Kidney tubule cell (primary cell): ENCODE results near the gene HDHD5.

Experiments
- DNase-seq: peaks from one replicate; pipeline ENCODE4 v3.0.0-alpha.2; 2018; ENCODE audit warnings: low spot score

HDHD5 gene

DNA sequence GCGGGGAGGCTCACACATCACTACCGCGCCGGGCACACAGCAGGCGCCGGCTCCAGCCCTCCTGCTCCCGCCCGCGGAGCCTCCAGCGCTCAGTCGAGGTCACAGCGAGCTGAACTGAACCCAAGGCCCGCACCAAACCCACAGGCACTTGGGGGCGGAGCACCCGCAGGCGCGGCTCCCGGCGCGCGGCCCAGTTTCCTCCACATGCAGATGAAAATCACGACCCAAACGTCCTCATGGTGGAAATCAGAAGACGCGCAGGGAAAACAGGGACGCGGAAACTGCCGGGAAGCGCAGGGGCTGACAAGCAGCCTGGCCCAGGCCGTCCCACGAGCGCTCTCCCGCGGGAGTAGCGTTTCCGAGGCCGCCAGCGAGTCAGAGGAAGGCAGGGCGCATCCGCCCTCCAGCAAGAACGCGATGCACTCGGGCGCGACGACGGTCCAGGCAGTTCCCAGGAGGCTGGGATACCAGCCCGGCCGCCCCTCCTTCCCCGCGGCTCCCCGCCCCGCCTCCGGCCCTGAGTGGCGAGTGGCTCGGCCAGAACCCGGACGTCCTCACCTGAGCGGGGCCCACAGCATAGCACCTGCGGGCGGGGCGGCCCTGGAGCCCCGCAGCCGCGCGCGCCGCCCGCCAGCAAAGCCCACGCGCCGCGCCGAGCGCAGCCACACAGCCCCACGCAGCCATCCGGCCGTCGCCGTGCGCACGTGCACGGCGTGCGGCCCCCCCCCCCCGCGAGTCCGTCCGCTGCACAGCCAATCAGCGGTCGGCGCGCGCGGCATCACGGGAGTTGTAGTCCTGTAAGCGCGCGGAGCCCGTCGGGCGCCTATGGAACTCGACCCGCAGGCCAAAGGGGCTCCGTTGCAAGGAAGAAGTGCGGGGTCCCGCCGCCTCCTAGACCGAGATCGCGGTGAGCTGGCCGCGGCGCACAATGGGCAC lies at the start of gene HDHD5:
Gene HDHD5, minus strand, starts transcription at position 710 of the 936 bp plus-strand sequence. Its CDS starts 26 bp downstream, at position 684.
- peak; percentile 94 for DNase-seq

DNA sequence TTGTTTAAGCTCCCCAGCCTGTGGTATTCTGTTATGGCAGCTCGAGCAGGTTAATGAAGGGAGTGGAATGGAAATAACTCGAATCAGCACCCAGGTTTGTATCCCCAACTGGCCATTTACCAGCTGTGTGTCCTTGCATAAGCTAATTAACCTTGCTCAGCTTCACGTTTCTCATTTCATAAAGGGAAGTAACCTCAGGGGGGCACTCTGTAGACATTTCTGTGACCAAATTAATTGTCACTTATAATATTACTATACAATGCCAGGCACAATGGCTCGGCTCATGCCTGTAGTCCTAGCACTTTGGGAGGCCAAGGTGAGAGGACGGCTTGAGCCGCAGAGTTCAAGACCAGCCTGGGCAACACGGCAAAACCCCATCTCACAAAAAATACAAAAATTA lies 46.4 kb upstream of the HDHD5 start:
- DNase-seq, result no peak

DNA sequence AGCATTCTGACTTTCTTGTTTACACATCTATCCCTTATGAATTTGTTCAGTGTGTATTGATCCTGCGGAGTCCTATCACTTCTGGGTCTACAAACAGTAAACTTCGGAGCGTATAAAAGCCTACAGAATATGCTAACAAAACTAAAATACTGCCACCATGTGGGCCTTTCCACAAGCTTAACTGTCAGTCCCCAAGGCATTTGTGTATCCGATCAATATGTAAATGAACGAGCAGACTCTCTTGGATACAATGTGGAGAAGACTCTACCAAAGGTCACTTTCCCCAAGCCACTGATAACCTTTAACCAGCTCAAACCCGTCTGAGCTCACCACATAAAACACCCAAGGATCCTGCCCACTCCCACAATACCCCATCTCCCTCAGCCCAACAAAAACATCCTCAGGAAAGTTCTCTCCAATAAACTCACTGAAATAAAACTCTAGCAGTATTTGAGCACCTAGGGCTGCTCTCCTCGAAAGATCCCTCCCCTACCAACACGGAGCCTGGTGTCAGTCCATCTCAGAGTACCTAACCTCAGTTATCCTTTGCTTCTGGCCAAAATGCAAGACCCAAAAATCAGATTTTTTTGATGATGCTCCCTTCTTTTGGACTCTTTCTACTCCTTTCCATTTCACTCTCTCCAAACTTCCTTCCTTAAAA lies 42.3 kb upstream of the HDHD5 start:
- DNase-seq, result no peak

DNA sequence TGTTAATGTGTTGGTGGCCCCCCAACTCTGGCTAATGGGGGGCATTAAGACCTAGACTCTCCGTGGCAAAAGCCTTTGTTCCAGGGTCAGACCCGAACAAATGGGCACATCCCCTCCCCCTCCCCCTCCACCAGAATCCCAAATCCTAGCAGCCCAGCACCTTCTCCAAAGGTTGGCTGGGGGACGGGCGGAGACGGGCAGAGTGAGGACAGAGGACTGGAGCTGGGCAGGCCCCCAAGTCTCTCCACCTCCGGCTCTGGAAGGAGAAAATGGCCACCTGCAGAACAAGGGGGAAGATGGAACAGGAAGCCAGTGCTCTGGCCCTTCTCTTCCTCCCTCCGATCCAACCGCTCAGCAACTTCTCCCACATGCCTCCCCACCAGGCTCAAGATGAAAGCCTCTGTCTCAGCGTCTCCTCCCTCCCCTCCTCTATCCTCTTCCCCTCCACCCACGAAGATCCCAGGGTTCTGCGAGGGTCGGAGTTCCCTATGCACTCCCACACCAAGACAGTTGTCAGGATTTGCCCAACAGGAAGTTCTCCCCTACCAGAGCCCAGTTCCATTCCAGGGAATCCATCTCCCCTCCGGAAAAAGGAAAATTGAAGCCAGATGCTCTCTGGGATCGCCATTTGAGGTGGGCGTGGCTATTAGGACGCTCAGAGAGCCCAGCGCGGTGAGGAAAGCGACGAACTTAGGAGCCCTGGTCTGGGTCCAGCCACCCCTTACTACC lies 40.1 kb upstream of the HDHD5 start:
- DNase-seq, result no peak

DNA sequence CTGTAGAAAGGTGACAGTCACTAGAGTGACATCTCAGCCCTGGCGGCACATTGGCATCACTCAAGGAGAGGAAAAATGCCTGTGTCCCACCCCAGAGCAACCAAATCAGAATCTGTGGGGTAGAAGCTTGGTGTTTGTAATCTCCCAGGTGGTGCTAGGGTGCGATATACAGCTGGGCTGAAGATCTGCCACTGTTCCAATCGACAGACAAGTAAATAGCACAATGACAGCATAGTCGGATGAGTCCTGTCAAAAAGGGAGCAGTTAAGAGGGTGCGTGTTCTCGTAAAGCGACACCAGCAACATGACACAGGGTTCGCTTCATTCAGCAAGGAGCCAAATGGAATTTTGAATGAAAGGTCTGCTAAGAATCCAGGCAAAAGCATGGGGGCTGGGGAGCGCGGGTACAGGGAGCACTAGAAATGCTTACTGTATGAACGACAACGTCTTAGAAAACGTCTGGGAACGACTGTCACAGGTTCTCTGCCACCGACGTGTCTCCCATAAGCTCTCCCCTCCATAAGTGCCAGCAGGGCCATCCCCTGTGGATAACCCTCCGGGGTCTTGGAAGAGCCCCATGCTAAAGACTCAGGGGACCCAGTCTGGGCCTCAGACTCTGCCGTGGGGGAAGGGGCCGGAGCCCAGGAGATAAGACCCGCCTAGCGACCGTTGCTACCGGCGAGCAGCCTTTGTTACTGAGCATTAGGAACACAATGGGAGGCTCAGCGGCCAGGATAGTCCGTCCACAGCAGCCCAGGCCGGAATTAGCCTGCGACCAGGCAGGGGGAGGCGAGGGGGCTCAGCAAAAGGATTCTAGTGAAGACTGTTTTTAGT lies 39.3 kb upstream of the HDHD5 start:
- no peak for DNase-seq

DNA sequence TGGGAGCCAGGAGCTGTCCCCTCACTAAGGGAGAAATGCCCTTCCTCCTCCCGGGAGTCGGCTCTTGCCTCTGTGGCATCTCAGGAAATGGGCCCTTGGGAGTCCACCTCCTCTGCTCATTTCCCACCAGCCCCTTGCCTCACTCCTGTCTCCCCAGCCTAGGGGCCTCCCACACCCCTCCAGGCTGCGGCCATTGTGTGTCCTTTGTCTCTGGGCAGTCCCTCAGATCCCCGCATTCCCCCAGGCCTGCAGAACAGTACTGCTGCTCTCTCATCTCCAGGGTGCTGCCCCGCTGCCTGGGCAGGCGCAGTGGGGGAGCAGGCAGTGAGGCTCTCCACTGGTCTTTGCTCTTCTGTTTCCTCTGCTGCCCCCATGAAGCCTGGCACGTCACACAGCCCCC lies 35.1 kb upstream of the HDHD5 start:
- DNase-seq, result no peak

DNA sequence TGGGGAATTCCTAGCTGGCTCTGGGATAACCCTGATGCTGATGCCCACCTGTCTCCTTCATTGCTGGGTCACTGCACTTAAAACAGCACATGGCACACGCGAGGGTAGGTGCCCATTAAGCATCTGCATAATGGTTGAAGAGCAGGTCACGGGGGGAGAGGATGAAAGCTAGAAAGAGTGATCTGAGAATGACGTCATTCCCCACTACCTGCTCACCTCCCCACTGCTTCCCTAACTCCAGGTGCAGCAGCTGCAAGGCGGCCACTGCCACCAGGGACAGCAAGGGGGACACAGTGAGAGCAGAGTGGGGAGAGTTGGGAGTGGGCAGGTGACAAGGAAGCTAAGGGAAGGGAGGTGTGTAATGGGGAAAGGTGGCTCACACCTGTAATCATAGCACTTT lies 33.1 kb upstream of the HDHD5 start:
- DNase-seq, result no peak

DNA sequence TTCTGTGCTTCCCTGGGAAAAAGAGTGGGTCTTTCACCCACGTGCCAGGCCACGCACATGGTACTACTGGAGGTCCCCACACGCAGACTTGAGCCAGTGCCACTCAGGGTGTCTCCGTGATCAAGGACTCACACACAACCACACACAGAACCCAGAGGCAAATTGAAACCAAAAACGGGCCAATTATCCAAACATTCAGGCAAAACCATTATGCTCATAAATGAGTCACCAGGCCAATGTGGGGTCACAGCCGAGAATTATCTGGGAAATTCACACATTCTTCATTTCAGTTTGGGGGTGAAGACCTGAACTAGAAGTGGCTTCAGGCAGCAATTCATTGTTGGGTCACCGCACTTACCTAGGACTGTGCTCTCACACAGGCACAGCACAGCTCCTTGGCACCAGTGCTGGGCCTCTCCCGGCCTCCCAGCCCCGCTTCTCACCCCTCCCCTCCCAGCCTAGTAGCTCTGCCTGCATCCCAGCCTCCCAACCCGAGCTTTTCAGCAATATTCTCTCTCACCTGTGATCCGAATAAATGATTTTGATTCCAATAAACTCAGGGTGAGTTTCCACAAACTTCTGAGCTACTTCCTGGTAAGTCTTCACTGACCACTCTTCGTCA lies 32.2 kb upstream of the HDHD5 start:
- DNase-seq, result no peak

DNA sequence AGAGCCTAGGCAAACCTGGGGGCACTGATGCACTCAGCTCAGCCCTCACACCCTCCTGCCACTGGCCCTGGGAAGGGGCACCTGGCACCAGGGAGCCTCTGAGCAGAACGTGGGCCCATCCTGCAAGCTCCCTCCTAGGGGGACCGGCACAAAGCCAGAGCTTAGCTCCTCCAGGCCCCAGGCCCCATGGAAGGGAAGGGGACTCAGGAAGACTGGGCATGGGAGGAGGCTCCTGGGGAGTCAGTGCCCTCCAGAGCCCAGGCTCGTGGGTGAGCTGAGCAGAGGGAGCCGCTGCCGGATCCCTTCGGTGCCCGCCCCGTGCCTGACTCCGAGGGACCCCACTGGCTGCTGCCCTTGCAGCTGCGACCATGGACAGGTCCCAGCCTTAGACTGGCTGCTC lies 31.6 kb upstream of the HDHD5 start:
- DNase-seq, result no peak

DNA sequence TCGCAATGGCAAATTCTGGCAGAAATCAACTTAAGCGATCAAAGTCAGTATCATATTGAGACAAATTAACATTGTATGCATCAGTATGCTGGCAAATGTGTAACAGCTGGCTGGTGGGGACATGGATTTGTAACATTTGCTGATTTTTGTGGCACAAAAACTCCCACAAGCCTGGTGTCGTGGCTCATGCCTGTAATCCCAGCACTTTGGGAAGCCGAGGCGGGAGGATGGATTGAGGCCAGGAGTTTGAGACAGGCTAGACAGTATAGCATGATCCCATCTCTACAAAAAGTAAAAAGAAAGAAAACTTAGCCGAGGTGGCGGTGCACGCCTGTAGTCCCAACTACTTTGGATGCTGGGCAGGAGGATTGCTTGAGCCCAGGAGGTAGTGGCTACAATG lies 17.6 kb upstream of the HDHD5 start:
- no peak for DNase-seq

DNA sequence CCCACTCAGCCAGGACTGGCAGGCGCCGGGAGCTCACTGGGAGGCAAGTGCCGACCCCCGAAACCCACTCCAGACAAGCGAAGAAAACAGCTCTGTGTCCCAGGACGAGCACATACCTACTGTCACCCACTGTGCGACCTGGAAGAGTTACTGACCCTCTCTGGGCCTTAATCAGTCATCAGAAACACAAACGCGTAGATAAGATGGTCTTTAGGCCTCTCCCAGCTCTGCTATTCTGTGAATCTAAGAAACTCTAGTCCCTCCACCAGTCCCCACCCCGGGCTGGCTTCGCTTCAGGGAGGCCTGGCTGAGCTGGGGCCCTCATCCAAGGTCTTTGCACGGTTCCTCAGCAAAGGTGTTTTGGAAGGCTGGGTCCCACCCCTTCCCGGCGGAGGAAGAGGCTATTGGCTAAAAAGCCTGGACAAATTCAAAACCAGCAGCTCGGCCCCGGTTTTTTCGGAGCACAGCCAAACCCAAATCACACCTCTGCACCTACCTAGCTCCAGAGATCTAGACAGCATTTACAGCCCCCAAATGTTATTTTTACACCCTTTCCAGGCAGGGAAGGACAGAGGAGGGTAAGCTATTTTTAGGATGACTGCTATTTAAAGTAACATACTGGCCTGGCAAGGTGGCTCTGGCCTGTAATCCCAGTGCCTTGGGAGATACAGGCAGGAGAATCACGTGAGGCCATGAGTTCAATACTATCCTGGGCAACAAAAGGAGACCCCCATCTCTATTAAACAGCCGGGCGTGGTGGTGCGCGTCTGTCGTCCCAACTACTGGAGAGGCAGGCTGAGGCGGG lies 13.2 kb upstream of the HDHD5 start:
- peak; percentile 32 for DNase-seq

DNA sequence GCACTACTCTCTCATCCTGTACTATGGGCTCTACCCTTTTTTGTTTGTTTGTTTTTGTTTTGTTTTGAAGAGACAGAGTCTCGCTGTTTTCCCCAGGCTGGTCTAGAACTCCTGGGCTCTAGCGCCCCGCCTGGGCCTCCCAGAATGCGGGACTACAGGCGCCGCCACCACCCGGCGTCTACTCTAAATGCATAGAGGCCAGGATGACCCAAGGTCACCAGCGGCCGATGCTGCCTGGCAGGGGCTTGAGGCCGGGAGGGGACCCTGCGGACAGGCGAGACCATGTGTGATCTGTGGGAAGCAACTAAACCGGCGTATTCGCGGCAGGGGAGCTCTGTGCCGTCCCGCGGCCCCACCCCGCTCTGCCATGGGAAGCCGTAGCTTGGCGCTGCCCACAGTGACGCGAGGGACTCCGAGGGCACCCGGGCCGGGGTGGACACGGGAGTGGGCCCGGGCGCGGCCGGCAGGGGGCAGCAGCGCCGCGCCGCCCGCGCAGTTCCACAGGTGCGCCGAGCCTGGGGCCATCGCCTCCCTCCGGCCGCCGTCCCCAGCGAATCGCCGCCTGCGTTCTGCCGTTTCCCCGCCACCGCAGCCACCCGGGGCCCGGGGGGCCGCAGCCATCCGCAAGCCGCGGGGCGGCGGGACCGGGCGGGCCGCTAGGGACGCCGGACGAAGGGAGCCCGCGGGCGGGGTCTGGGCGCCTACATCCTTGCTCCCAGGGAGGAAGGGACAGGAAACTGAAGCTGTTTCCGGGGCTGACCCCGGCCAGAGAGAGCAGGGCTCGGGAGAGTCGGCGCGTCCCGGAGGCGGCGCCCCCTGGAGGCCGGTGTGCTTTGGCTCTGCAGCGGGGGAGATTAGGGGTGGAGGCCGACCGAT lies 12.3 kb upstream of the HDHD5 start:
- DNase-seq, result peak; percentile 92

DNA sequence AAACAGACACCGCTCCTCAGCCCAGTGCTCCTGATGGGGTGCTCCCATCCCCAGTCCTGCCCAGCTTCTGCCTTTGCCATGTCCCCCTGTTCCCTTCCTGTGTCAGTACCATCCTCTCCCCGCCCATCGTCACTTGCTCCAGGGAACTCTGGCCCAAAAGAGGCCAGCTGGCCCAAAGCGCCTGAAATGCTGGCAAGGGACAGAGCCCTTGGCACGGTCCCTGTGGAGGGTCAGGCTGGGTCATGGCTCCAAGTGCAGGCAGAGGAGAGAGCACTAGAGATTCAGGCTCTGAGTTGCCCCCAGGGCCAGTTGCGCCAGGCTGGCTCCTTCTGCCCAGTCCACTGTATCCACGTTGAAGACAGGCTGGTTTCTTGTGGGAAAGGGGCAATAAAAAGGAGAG lies 8.4 kb upstream of the HDHD5 start:
- no peak for DNase-seq

DNA sequence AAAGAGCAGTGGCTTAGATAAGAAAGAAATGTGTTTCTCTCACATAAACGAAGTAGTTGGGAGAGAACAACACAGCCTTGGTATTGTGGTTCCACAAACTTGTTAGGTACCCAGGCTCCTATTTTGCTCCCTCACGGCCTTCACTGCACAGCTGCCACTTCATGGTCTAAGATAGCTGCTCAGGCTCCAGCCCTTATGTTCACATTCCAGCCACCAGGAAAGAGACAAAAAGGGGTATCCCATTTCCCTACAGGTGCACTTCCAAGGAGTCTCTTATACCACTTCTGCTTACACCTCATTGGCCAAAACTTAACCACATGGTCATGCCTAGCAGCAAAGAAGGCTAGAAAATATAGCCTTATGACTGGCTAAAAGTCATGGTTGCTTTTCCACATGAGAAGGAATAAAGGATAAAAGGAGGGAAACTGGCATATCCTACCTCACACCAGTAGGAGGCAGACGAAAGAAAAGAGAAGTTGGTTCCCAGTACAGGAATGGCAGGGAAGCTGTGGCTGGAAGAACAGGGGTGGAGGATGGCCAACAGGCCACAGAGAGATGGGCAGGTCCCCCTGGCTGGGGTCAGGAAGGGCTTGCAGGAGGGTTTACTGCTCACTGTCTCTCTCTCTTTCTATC lies 5.4 kb upstream of the HDHD5 start:
- DNase-seq, result no peak

DNA sequence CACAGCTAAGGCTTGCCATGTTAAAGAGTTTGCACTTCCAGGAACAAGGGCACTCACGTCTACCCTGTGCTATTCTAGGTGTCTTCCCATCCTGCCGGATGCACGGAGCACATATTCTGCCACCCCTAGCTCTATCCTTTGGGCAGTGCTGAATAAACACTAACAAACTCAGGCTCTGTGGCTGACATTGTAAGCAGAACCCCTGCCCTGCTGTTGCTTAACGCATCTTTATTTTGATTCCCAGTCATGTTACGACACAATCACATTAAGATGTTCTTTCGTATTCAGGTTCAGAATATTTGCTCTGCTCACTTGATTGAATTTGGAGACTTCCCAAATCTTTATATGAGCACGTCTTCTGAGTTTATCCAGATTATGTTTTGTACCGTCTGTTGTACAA lies 3.7 kb upstream of the HDHD5 start:
- DNase-seq, result no peak

DNA sequence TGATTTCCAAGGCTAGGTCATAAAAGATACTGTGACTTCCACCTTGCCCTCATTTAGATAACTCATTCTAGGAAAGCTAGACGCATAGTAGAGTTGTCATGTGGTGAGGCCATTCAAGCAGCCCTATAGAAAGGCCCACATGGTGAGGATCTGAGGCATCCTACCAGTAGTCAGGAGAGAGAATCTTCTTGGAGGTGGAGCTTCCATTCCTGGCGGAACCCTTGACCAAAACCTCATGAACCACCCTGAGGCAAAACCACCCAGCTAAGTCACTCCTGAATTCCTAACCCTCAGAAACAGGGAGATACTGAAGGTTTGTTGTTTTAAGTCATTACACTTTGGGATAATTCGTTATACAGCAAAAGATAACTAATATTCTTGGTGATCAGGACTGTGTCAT lies 2.9 kb upstream of the HDHD5 start:
- DNase-seq, result no peak

DNA sequence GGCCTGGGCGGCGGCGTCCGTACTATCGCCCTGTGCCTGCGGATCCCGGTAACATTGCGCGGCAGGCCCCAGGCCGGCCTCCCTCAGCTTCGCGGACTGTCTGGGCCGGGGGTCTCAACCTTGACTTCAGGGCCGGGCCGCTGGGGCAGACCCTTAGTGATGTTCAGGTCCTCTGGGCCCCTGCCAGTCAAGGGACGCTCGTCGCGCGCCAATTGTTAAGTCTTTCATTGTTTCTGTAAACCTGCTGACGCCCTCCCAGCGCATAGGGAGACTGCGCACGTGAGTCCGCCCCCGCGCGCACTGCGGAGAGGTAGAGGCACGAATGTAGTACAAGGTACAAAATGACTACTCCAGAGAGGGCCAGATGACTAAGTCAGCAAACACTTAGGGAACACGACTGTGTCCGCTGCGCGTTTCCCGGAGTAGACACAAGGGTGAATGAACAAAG lies 451 bp upstream of the HDHD5 start:
- peak; percentile 88 for DNase-seq

DNA sequence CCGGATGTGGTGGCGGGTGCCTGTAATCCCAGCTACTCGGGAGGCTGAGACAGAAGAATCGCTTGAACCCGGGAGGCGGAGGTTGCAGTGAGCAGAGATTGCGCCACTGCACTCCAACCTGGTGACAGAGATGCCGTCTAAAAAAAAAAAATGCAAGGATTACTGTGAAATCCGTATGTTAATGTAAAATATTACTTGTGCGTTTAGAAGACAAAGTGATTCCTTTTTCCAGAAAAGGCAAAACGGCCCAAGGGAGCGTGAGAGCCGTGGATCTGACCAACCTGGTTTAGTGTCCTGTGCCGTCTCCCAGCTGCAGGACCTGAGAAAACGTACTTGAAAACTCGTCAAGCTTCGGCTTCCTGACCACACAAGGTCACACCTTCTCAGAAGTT lies 905 bp downstream of the HDHD5 start:
- no peak for DNase-seq

DNA sequence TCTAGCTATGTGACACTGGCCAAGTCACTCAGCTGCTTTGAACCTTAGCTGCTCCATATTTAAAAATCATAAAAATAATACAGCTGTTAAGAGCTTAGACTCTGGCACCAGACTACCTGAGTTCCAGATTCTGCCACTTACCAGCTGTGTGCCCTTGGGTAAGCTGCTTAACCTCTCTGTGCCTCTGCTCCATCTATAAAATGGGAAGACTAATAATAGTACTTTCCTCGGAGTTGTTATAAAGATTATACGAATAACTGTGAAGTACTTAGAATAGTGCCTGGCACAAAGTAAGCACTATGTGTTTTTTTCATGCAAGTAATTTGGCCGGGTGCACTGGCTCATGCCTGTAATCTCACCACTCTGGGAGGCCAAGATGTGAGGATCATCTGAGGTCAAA lies 1.4 kb downstream of the HDHD5 start:
- no peak for DNase-seq
